Stomach (tissue), 9 donors: Measurements from ENCODE around the gene HEMK1. TPM values are rescaled to one million over a fixed set of nuclear protein-coding genes. Genes with fewer than 3 reads are reported as not detected.

Experiments used
- DNase-seq, 2 donors: peaks; one replicate each; pipeline versions ENCODE4 v3.0.0 to v3.0.0-alpha.2; 2013 to 2019
- H3K27ac ChIP-seq, 5 donors: fragments of 200-600 bp in 4 of 5; sonication (generic) in 4 of 5; one replicate each; pipeline ENCODE4 v1.5.1; 2013 to 2019; ENCODE audit warnings: mild to moderate bottlenecking in 1 of 5, moderate library complexity in 1 of 5
- H3K27me3 ChIP-seq, 3 donors: fragments of 200-600 bp; sonication (generic); one replicate each; pipeline ENCODE4 v1.5.1; 2017 to 2019; ENCODE audit warnings: mixed run types in 1 of 3
- H3K36me3 ChIP-seq, 4 donors: fragments of 200-600 bp; sonication (generic); 1 replicate in 3 of 4; 2 replicates in 1 of 4; pipeline ENCODE4 v1.5.1; 2016 to 2019
- H3K4me1 ChIP-seq, 4 donors: fragments of 200-600 bp; sonication (generic); one replicate each; pipeline ENCODE4 v1.5.1; 2016 to 2019
- H3K4me3 ChIP-seq, 4 donors: fragments of 200-600 bp; sonication (generic) in 3 of 4; one replicate each; pipeline ENCODE4 v1.5.1; 2016 to 2019; ENCODE audit warnings: mild to moderate bottlenecking in 1 of 4
- H3K9me3 ChIP-seq, 4 donors: fragments of 200-600 bp; sonication (generic); one replicate each; pipeline ENCODE4 v1.5.1; 2016 to 2019
- CTCF ChIP-seq, 7 experiments: fragments of 450-650 bp in 4 of 7; fragments of 200-600 bp in 3 of 7; sonication (generic) in 3 of 7; IDR thresholded peaks; one replicate each; pipeline ENCODE4 v1.5.1; 2016 to 2019; ENCODE audit warnings: antibody characterized with exemption in 7 of 7, control low read depth in 2 of 7, mild to moderate bottlenecking in 1 of 7
- EP300 ChIP-seq: sonication (generic); formaldehyde crosslinking; IDR thresholded peaks from one replicate; pipeline ENCODE4 v1.6.1; 2017; ENCODE audit warnings: antibody characterized with exemption
- POLR2A ChIP-seq, 4 donors: fragments of 450-650 bp; IDR thresholded peaks; one replicate each; pipeline ENCODE4 v1.6.1; 2016; ENCODE audit warnings: antibody characterized with exemption in 4 of 4, control low read depth in 2 of 4, mild to moderate bottlenecking in 1 of 4, moderate library complexity in 1 of 4
- POLR2AphosphoS5 ChIP-seq, 3 donors: sonication (generic); formaldehyde crosslinking; IDR thresholded peaks; one replicate each; pipeline ENCODE4 v1.6.1; 2016; ENCODE audit warnings: antibody characterized with exemption in 3 of 3
- WGBS, 5 donors: extraction: QIAGEN DNeasy Blood & Tissue Kit in 3 of 5; methylation state at CpG; one replicate each; pipeline versions ENCODE4 v1.1.5 to v1.1.7; 2013 to 2018; 5-methylcytosine and 5-hydroxymethylcytosine counted together
- intact Hi-C: fragments of 100-400 bp; cut with DNase I; formaldehyde crosslinking; loops from one replicate; pipeline ENCODE4 v1.15.1; 2023; ENCODE audit warnings: low total_unique reads
- polyA plus RNA-seq, 3 donors: library from polyadenylated mRNA; stranded (reverse); fragments of 200-250 nt; gene quantifications; one replicate each; pipeline ENCODE4 v1.2.3, GENCODE V29; 2013
- total RNA-seq, 5 donors: library from RNA; depleted of rRNA; stranded (reverse); fragments of >200 nt; gene quantifications; one replicate each; pipeline versions ENCODE4 v1.1.0 to v1.2.3, GENCODE V29; 2014 to 2016
- donor health status: healthy with polysubstance abuse.
- donor health status: Bipolar disorder and iron deficiency.
- donor health status: healthy.

Gene HEMK1
- total and polyA plus RNA-seq, 8 donors: 5.8 to 24.8 (median 13.7) TPM

GRCh38 chr3:50531201-50531600 is 38.1 kb upstream of the HEMK1 start:
- WGBS, 5 donors: 88 to 97% (median 93%) methylated on average over 4 of the region's 4 CpGs
- TF ChIP-seq POLR2A (IDR thresholded peaks at IDR 0.05) (no peak), CTCF (IDR thresholded peaks at IDR 0.05) (no peak), POLR2AphosphoS5 (IDR thresholded peaks at IDR 0.05) (no peak)
- Histone ChIP-seq H3K36me3 (no peaks in the 10 kb centered on the region), H3K4me1 (no peaks in the 10 kb centered on the region), H3K9me3 (no peaks in the 10 kb centered on the region), H3K27me3 (peaks cover 0 to 27% (median 6%) of the 10 kb centered on the region in 3 donors), H3K27ac (no peak overlapping the region), H3K4me3 (no peak overlapping the region)
- DNase-seq: no peak
- intact Hi-C loops: loop anchor here (10.0 kb wide), 1 partner anchor 156 kb away; no protein-coding TSS in a partner anchor

GRCh38 chr3:50532062-50532705 is 37.1 kb upstream of the HEMK1 start:
- Histone ChIP-seq H3K9me3 (no peaks in the 10 kb centered on the region), H3K27ac (no peak overlapping the region), H3K27me3 (peaks cover 0 to 31% (median 6%) of the 10 kb centered on the region in 3 donors), H3K36me3 (no peaks in the 10 kb centered on the region), H3K4me3 (no peak overlapping the region), H3K4me1 (no peaks in the 10 kb centered on the region)
- TF ChIP-seq CTCF (IDR thresholded peaks at IDR 0.05) (no peak), POLR2A (IDR thresholded peaks at IDR 0.05) (no peak), EP300 (no peak), POLR2AphosphoS5 (IDR thresholded peaks at IDR 0.05) (no peak)
- intact Hi-C loops: loop anchor here (10.0 kb wide), 1 partner anchor 157 kb away; no protein-coding TSS in a partner anchor
- 81 to 88% (median 84%) methylated on average over 9 of the region's 9 CpGs for WGBS, 5 donors
- no peak for DNase-seq

- H3K27me3 ChIP-seq: peaks cover 0 to 39% (median 6%) of the 10 kb centered on the region in 3 donors
- TF ChIP-seq POLR2AphosphoS5 (IDR thresholded peaks at IDR 0.05): no peak
- TF ChIP-seq EP300: no peak
- TF ChIP-seq CTCF (IDR thresholded peaks at IDR 0.05): no peak
- TF ChIP-seq POLR2A (IDR thresholded peaks at IDR 0.05): no peak
- no peak overlapping the region for H3K27ac ChIP-seq
- no peaks in the 10 kb centered on the region for H3K9me3 ChIP-seq
- H3K36me3 ChIP-seq: no peaks in the 10 kb centered on the region
- intact Hi-C loops: loop anchor here (10.0 kb wide), 1 partner anchor 159 kb away; no protein-coding TSS in a partner anchor
- 73 to 78% (median 73%) methylated on average over 13 of the region's 13 CpGs for WGBS, 5 donors
- H3K4me3 ChIP-seq: no peak overlapping the region
- DNase-seq: no peak
- no peaks in the 10 kb centered on the region for H3K4me1 ChIP-seq
Observed at GRCh38 chr3:50533316-50533715, 36.0 kb upstream of the HEMK1 start.

GRCh38 chr3:50533807-50534461 is 35.4 kb upstream of the HEMK1 start:
- Histone ChIP-seq H3K27ac (no peak overlapping the region), H3K4me1 (no peaks in the 10 kb centered on the region), H3K4me3 (no peak overlapping the region), H3K9me3 (no peaks in the 10 kb centered on the region), H3K27me3 (peaks cover 0 to 37% (median 6%) of the 10 kb centered on the region in 3 donors), H3K36me3 (no peaks in the 10 kb centered on the region)
- intact Hi-C loops: loop anchor here (10.0 kb wide), 1 partner anchor 159 kb away; no protein-coding TSS in a partner anchor
- DNase-seq: no peak
- TF ChIP-seq EP300: no peak
- no peak for TF ChIP-seq POLR2A (IDR thresholded peaks at IDR 0.05)
- no peak for TF ChIP-seq CTCF (IDR thresholded peaks at IDR 0.05)
- no peak for TF ChIP-seq POLR2AphosphoS5 (IDR thresholded peaks at IDR 0.05)
- 59 to 65% (median 61%) methylated on average over 9 of the region's 9 CpGs for WGBS, 5 donors
